ENCODE results near the gene HERC4.
"Not testable (repeated sequence)": the region's sequence is repeated elsewhere in the genome, so short reads cannot be mapped to it uniquely, and the experiment has no call there.

The HERC4 gene

GRCh38 chr10:68076081-68076480, 998 bp upstream of the HERC4 start:
- 96% methylated on average over 15 of the region's 15 CpGs for WGBS
- not testable (repeated sequence) for H3K4me3 ChIP-seq (ENCODE audit: low read length); H3K9ac ChIP-seq (ENCODE audit: low read depth, low read length); H3K27ac ChIP-seq (ENCODE audit: low read depth, low read length); H3K27me3 ChIP-seq (ENCODE audit: insufficient read depth, low read length); H3K9me3 ChIP-seq (ENCODE audit: insufficient read depth, low read depth, low read length)
- H3K4me1 ChIP-seq (ENCODE audit: insufficient read depth, low read length), result peaks cover 32% of the 10 kb centered on the region
- H3K36me3 ChIP-seq (ENCODE audit: insufficient read depth, low read length), result peaks cover 18% of the 10 kb centered on the region

- Histone ChIP-seq H3K4me3 (ENCODE audit: low read length) (peak overlapping the region; percentile 100), H3K9ac (ENCODE audit: low read depth, low read length) (peak overlapping the region; percentile 71; the same call in 1 of the 2 replicates), H3K27ac (ENCODE audit: low read depth, low read length) (peak overlapping the region; percentile 76)
Observed at GRCh38 chr10:68075550-68076004, 494 bp upstream of the HERC4 start.

GRCh38 chr10:68074031-68074774, 880 bp downstream of the HERC4 start:
- peak overlapping the region; percentile 95 for H3K9ac ChIP-seq (ENCODE audit: low read depth, low read length)
- no peaks in the 10 kb centered on the region for H3K27me3 ChIP-seq (ENCODE audit: insufficient read depth, low read length)
- H3K9me3 ChIP-seq (ENCODE audit: insufficient read depth, low read depth, low read length), result no peaks in the 10 kb centered on the region
- H3K4me1 ChIP-seq (ENCODE audit: insufficient read depth, low read length), result peaks cover 32% of the 10 kb centered on the region
- under 1% methylated on average over 23 of the region's 27 CpGs for WGBS
- H3K27ac ChIP-seq (ENCODE audit: low read depth, low read length), result peak overlapping the region; percentile 99
- H3K36me3 ChIP-seq (ENCODE audit: insufficient read depth, low read length), result peaks cover 27% of the 10 kb centered on the region
- peak overlapping the region; percentile 100 for H3K4me3 ChIP-seq (ENCODE audit: low read length)

More at GRCh38 chr10:68075550-68076004, 494 bp upstream of the HERC4 start:
- 31% methylated on average over 3 of the region's 3 CpGs for WGBS
- Histone ChIP-seq H3K27me3 (ENCODE audit: insufficient read depth, low read length) (no peaks in the 10 kb centered on the region), H3K4me1 (ENCODE audit: insufficient read depth, low read length) (peaks cover 32% of the 10 kb centered on the region), H3K36me3 (ENCODE audit: insufficient read depth, low read length) (peaks cover 22% of the 10 kb centered on the region), H3K9me3 (ENCODE audit: insufficient read depth, low read depth, low read length) (no peaks in the 10 kb centered on the region)

- peak overlapping the region; percentile 100 for H3K4me3 ChIP-seq (ENCODE audit: low read length)
- no peaks in the 10 kb centered on the region for H3K9me3 ChIP-seq (ENCODE audit: insufficient read depth, low read depth, low read length)
- WGBS, result 15% methylated on average over 3 of the region's 3 CpGs
- H3K27me3 ChIP-seq (ENCODE audit: insufficient read depth, low read length), result no peaks in the 10 kb centered on the region
- H3K9ac ChIP-seq (ENCODE audit: low read depth, low read length), result peak overlapping the region; percentile 95
- no peak overlapping the region; the same call in none of the 2 replicates for H3K27ac ChIP-seq (ENCODE audit: low read depth, low read length)
- peaks cover 33% of the 10 kb centered on the region for H3K36me3 ChIP-seq (ENCODE audit: insufficient read depth, low read length)
- peaks cover 32% of the 10 kb centered on the region for H3K4me1 ChIP-seq (ENCODE audit: insufficient read depth, low read length)
Observed at GRCh38 chr10:68073631-68074030, 1.5 kb downstream of the HERC4 start.

GRCh38 chr10:68067508-68067907, 7.6 kb downstream of the HERC4 start:
- H3K27ac ChIP-seq (ENCODE audit: low read depth, low read length), result no peak overlapping the region
- H3K36me3 ChIP-seq (ENCODE audit: insufficient read depth, low read length), result peaks cover 61% of the 10 kb centered on the region
- H3K9me3 ChIP-seq (ENCODE audit: insufficient read depth, low read depth, low read length), result no peaks in the 10 kb centered on the region
- H3K9ac ChIP-seq (ENCODE audit: low read depth, low read length), result no peak overlapping the region
- H3K4me1 ChIP-seq (ENCODE audit: insufficient read depth, low read length), result peaks cover 14% of the 10 kb centered on the region
- no peaks in the 10 kb centered on the region for H3K27me3 ChIP-seq (ENCODE audit: insufficient read depth, low read length)
- 92% methylated on average over 2 of the region's 3 CpGs for WGBS
- no peak overlapping the region for H3K4me3 ChIP-seq (ENCODE audit: low read length)

GRCh38 chr10:68067029-68067428, 8.1 kb downstream of the HERC4 start:
- Histone ChIP-seq H3K9ac (ENCODE audit: low read depth, low read length) (no peak overlapping the region), H3K4me3 (ENCODE audit: low read length) (no peak overlapping the region), H3K9me3 (ENCODE audit: insufficient read depth, low read depth, low read length) (no peaks in the 10 kb centered on the region), H3K27me3 (ENCODE audit: insufficient read depth, low read length) (no peaks in the 10 kb centered on the region), H3K4me1 (ENCODE audit: insufficient read depth, low read length) (peaks cover 9% of the 10 kb centered on the region), H3K36me3 (ENCODE audit: insufficient read depth, low read length) (peaks cover 57% of the 10 kb centered on the region), H3K27ac (ENCODE audit: low read depth, low read length) (no peak overlapping the region)
- 68% methylated on average over 4 of the region's 4 CpGs for WGBS

- no peak overlapping the region for H3K4me3 ChIP-seq (ENCODE audit: low read length)
- 79% methylated on average over 3 of the region's 3 CpGs for WGBS
- H3K4me1 ChIP-seq (ENCODE audit: insufficient read depth, low read length), result no peaks in the 10 kb centered on the region; the same call in 1 of the 2 replicates
- no peak overlapping the region for H3K9ac ChIP-seq (ENCODE audit: low read depth, low read length)
- no peaks in the 10 kb centered on the region for H3K9me3 ChIP-seq (ENCODE audit: insufficient read depth, low read depth, low read length)
- H3K36me3 ChIP-seq (ENCODE audit: insufficient read depth, low read length), result peaks cover 21% of the 10 kb centered on the region
- no peak overlapping the region for H3K27ac ChIP-seq (ENCODE audit: low read depth, low read length)
- no peaks in the 10 kb centered on the region for H3K27me3 ChIP-seq (ENCODE audit: insufficient read depth, low read length)
Observed at GRCh38 chr10:68053553-68053952, 21.5 kb downstream of the HERC4 start.

GRCh38 chr10:68052463-68052862, 22.6 kb downstream of the HERC4 start:
- Histone ChIP-seq H3K36me3 (ENCODE audit: insufficient read depth, low read length) (peaks cover 13% of the 10 kb centered on the region), H3K27me3 (ENCODE audit: insufficient read depth, low read length) (no peaks in the 10 kb centered on the region), H3K9me3 (ENCODE audit: insufficient read depth, low read depth, low read length) (no peaks in the 10 kb centered on the region), H3K27ac (ENCODE audit: low read depth, low read length) (no peak overlapping the region), H3K9ac (ENCODE audit: low read depth, low read length) (no peak overlapping the region), H3K4me1 (ENCODE audit: insufficient read depth, low read length) (no peaks in the 10 kb centered on the region; the same call in 1 of the 2 replicates), H3K4me3 (ENCODE audit: low read length) (no peak overlapping the region)
- 98% methylated on average over 2 of the region's 2 CpGs for WGBS

GRCh38 chr10:68049289-68050078, 25.6 kb downstream of the HERC4 start:
- H3K27me3 ChIP-seq (ENCODE audit: insufficient read depth, low read length), result no peaks in the 10 kb centered on the region
- no peaks in the 10 kb centered on the region for H3K9me3 ChIP-seq (ENCODE audit: insufficient read depth, low read depth, low read length)
- WGBS, result 79% methylated on average over 8 of the region's 8 CpGs

GRCh38 chr10:68047554-68048327, 27.3 kb downstream of the HERC4 start:
- Histone ChIP-seq H3K36me3 (ENCODE audit: insufficient read depth, low read length) (peaks cover 20% of the 10 kb centered on the region), H3K27ac (ENCODE audit: low read depth, low read length) (no peak overlapping the region), H3K4me1 (ENCODE audit: insufficient read depth, low read length) (no peaks in the 10 kb centered on the region; the same call in 1 of the 2 replicates), H3K9me3 (ENCODE audit: insufficient read depth, low read depth, low read length) (no peaks in the 10 kb centered on the region), H3K9ac (ENCODE audit: low read depth, low read length) (no peak overlapping the region), H3K27me3 (ENCODE audit: insufficient read depth, low read length) (no peaks in the 10 kb centered on the region), H3K4me3 (ENCODE audit: low read length) (no peak overlapping the region)
- whole genome bisulfite sequencing, result 92% methylated on average over 3 of the region's 3 CpGs

More at GRCh38 chr10:68049289-68050078, 25.6 kb downstream of the HERC4 start:
- Histone ChIP-seq H3K4me3 (ENCODE audit: low read length) (no peak overlapping the region), H3K4me1 (ENCODE audit: insufficient read depth, low read length) (no peaks in the 10 kb centered on the region; the same call in 1 of the 2 replicates), H3K27ac (ENCODE audit: low read depth, low read length) (no peak overlapping the region), H3K36me3 (ENCODE audit: insufficient read depth, low read length) (peaks cover 4% of the 10 kb centered on the region), H3K9ac (ENCODE audit: low read depth, low read length) (no peak overlapping the region)

Data from HUES64 (cell line).